HepG2 (cell line): ENCODE results near the gene ISCU. TPM values are rescaled to one million over a fixed set of nuclear protein-coding genes. Genes with fewer than 3 reads are reported as not detected.

Experiments
- AKNA ChIP-seq: sonication (generic); formaldehyde crosslinking; IDR thresholded peaks from 2 replicates; pipeline ENCODE4 v1.4.0; 2020; ENCODE audit warnings: missing genetic modification reagents, borderline replicate concordance
- ATF2 ChIP-seq: sonication (generic); formaldehyde crosslinking; IDR thresholded peaks from 2 replicates; pipeline ENCODE4 v1.4.0; 2020; ENCODE audit warnings: missing genetic modification reagents
- ATF6 ChIP-seq: sonication (generic); formaldehyde crosslinking; conservative IDR thresholded peaks from 2 replicates; pipeline ENCODE4 v1.4.0; 2020; ENCODE audit warnings: missing genetic modification reagents
- DMAP1 ChIP-seq: IDR thresholded peaks from 2 replicates; pipeline ENCODE4 v1.6.1; 2016
- FOXA1 ChIP-seq, 2 experiments: fragments of 450-650 bp in 1 of 2; sonication (generic) in 1 of 2; formaldehyde crosslinking in 1 of 2; IDR thresholded peaks; 2 replicates each; pipeline versions ENCODE4 v1.4.0 to v1.6.1; 2016 to 2020; ENCODE audit warnings: missing genetic modification reagents in 1 of 2
- HOXA3 ChIP-seq: sonication (generic); formaldehyde crosslinking; IDR thresholded peaks from 2 replicates; pipeline ENCODE4 v1.5.0; 2020; ENCODE audit warnings: missing genetic modification reagents
- MLLT10 ChIP-seq: sonication (generic); formaldehyde crosslinking; IDR thresholded peaks from 2 replicates; pipeline ENCODE4 v1.4.0; 2020; ENCODE audit warnings: missing genetic modification reagents
- PATZ1 ChIP-seq: sonication (generic); formaldehyde crosslinking; IDR thresholded peaks from 2 replicates; pipeline ENCODE4 v1.4.0; 2020; ENCODE audit warnings: missing genetic modification reagents
- RBM22 ChIP-seq: fragments of 200-400 bp; formaldehyde crosslinking; optimal IDR thresholded peaks from 2 replicates; pipeline ENCODE3; 2017; ENCODE audit warnings: mild to moderate bottlenecking, low read length, moderate library complexity
- SMARCC2 ChIP-seq: fragments of 450-650 bp; IDR thresholded peaks from 2 replicates; pipeline ENCODE4 v1.6.1; 2017; ENCODE audit warnings: antibody characterized with exemption, mild to moderate bottlenecking
- ZKSCAN8 ChIP-seq: IDR thresholded peaks from 2 replicates; pipeline ENCODE4 v1.6.1; 2016; ENCODE audit warnings: borderline replicate concordance, missing genetic modification reagents, missing compliant biosample characterization
- ZNF101 ChIP-seq: sonication (generic); formaldehyde crosslinking; IDR thresholded peaks from 2 replicates; pipeline ENCODE4 v1.4.0; 2020; ENCODE audit warnings: mild to moderate bottlenecking, low read depth, missing genetic modification reagents, borderline replicate concordance
- ZNF18 ChIP-seq: sonication (generic); formaldehyde crosslinking; IDR thresholded peaks from 2 replicates; pipeline ENCODE4 v1.8.0; 2022; ENCODE audit warnings: mild to moderate bottlenecking, missing genetic modification reagents; ENCODE audit not compliant: insufficient replicate concordance
- ZNF207 ChIP-seq: fragments of 450-650 bp; IDR thresholded peaks from 2 replicates; pipeline ENCODE4 v1.6.1; 2016; ENCODE audit warnings: antibody characterized with exemption, borderline replicate concordance
- ZNF564 ChIP-seq: sonication (generic); formaldehyde crosslinking; IDR thresholded peaks from 2 replicates; pipeline ENCODE4 v1.8.1; 2023; ENCODE audit warnings: mild to moderate bottlenecking, missing genetic modification reagents
- polyA plus RNA-seq, 8 experiments: library from polyadenylated mRNA; depleted of rRNA in 3 of 8; stranded (reverse) in 7 of 8; unstranded in 1 of 8; fragments of >200 nt; fragmentation: Illumina TruSeq in 4 of 8; extraction: Trizol in 4 of 8; gene quantifications; 2 replicates each; pipeline versions ENCODE4 v1.2.1 to v1.2.3, GENCODE V29; 2011 to 2016; ENCODE audit warnings: low read depth in 4 of 8, missing spikeins in 1 of 8, mixed read lengths in 1 of 8; ENCODE audit not compliant: insufficient read depth in 1 of 8
- total RNA-seq, 5 experiments: library from RNA; depleted of rRNA; stranded (reverse); fragments of >200 nt; fragmentation: Illumina TruSeq; extraction: Trizol; gene quantifications; 2 replicates each; pipeline ENCODE4 v1.2.3, GENCODE V29; 2016; ENCODE audit warnings: low read depth in 1 of 5

ISCU gene
- total and polyA plus RNA-seq, 2 of the 13 experiments (the other 11 are each of a cell fraction or from before 2014, with no cell fraction given) = 94.4 to 107 TPM

GRCh38 chr12:108563136-108563803, 874 bp downstream of the ISCU start (continued):
- TF ChIP-seq AKNA (CRISPR knock-in tag) (no peak), ZNF18 (no peak), MLLT10 (CRISPR knock-in tag) (no peak), HOXA3 (no peak), PATZ1 (CRISPR knock-in tag) (peak; percentile 81), SMARCC2 (no peak), ZKSCAN8 (0 out of 2 replicates have a peak, but pooled peaks have one; percentile 36), DMAP1 (CRISPR knock-in tag) (peak; percentile 25; the same call in 1 of the 2 replicates), ZNF207 (no peak), ATF6 (CRISPR knock-in tag) (0 out of 2 replicates have a peak, but pooled peaks have one; percentile 42), ATF2 (CRISPR knock-in tag) (no peak), ZNF101 (CRISPR knock-in tag) (no peak), FOXA1 (IDR thresholded peaks at IDR 0.05) (no peak), FOXA1 (CRISPR knock-in tag; IDR thresholded peaks at IDR 0.05) (0 out of 2 replicates have a peak, but pooled peaks have one; percentile 34), RBM22 (no peak), ZNF564 (CRISPR knock-in tag) (no peak)
